Forelimb muscle (tissue), 1 donor: Measurements from ENCODE around the gene PRR29. TPM values are rescaled to one million over a fixed set of nuclear protein-coding genes. Genes with fewer than 3 reads are reported as not detected.

Source experiments
- DNase-seq: peaks from one replicate; pipeline ENCODE4 v3.0.0-alpha.2; 2013; ENCODE audit warnings: low read depth
- polyA plus RNA-seq: library from polyadenylated mRNA; unstranded; fragments of 120-200 nt; gene quantifications from one replicate; pipeline ENCODE4 v1.2.1, GENCODE V29; 2013; ENCODE audit not compliant: insufficient read length

Gene PRR29
- polyA plus RNA-seq, 1 donor, result 2.3 TPM

- no peak for DNase-seq
Observed at GRCh38 chr17:64042700-64043485, 44.7 kb downstream of the PRR29 start.

DNA sequence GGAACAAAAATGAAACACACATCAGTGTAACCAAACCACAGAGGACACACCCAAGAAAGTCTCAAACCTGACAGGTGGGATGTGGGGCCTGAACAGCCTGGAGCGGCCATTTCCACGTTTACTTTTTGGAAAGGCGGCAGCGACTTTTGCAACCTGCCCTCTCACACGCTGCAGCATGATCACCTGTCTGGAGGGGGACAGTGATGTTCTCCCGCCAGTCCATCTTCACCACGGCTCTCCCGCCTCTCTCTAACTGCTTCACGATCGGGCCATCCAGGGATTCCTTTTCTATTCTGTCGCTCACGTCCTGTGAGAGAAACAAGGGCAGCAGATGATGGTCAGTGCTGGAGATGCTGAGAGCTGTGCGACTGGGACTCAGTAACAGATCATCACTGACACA, 47.0 kb downstream of the PRR29 start:
- no peak for DNase-seq

GRCh38 chr17:64048805-64049204, 50.7 kb downstream of the PRR29 start:
- no peak for DNase-seq

DNA sequence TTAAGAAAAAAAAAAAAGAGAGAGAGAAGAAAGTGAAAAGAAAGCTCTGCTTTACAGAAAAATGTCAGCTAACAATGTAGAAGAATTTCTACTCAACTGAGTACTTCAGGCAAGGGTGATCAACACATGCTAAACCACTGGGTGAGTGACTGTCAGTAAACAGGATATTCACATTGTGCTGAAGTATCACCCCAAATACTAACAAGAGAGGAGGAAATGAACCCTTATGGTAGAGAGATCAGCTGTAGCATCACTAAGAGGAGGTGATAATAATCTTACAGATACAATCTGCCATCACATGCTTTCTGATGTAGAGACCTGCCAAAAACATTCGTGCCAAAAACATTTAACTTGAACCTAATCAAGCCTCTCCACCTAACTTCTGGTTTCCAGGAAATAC, 53.0 kb downstream of the PRR29 start:
- no peak for DNase-seq

DNA sequence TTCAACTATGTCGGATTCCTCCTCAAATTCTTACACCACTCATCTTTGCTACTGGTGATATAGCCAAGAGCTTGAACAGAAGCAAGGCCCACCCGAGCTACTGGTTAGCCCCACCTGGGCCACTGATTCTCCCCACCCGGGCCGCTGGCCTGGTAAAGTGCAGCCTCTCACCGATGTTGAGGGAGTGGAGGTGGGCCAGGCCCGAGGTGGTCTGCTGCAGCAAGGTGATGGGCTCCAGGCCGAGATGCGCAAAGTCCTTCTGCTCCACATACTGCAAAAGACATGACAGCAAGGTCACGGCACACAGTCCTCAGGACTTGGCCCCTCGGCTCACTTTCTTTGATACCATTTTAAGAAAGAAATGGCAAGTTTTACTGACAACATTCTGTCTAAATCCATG, 55.0 kb downstream of the PRR29 start:
- DNase-seq, result no peak

Other genes with a start within 250 kb of the PRR29 start
- 54.9 TPM for gene CCDC47, start 224.8 kb upstream of the PRR29 start, polyA plus RNA-seq
- gene DDX42, start 224.2 kb upstream of the PRR29 start, polyA plus RNA-seq, result 101 TPM
- 106 TPM for gene PSMC5, start 170.9 kb upstream of the PRR29 start, polyA plus RNA-seq
- gene FTSJ3, start 170.7 kb upstream of the PRR29 start, polyA plus RNA-seq, result 36.5 TPM
- 23.5 TPM for gene SMARCD2, start 155.7 kb upstream of the PRR29 start, polyA plus RNA-seq
- 0.70 TPM for gene CSH2, start 124.7 kb upstream of the PRR29 start, polyA plus RNA-seq
- not detected for gene GH2, start 116.4 kb upstream of the PRR29 start, polyA plus RNA-seq
- gene CSH1, start 101.8 kb upstream of the PRR29 start, polyA plus RNA-seq, result 2.7 TPM
- gene CSHL1, start 87.1 kb upstream of the PRR29 start, polyA plus RNA-seq, result not detected
- gene GH1, start 79.5 kb upstream of the PRR29 start, polyA plus RNA-seq, result not detected
- gene CD79B, start 66.0 kb upstream of the PRR29 start, polyA plus RNA-seq, result 2.3 TPM
- gene SCN4A, start 25.4 kb upstream of the PRR29 start, polyA plus RNA-seq, result 50.1 TPM
- gene ICAM2, start 22.3 kb downstream of the PRR29 start, polyA plus RNA-seq, result 25.4 TPM
- 5.6 TPM for gene ERN1, start 131.8 kb downstream of the PRR29 start, polyA plus RNA-seq